Ecto neural progenitor cell (in vitro differentiated cells): ENCODE results near the gene TMEM178B.
A peak's percentile ranks its signal among the peaks of the same experiment; 100 is the strongest.
"Not testable (repeated sequence)": the region's sequence is repeated elsewhere in the genome, so short reads cannot be mapped to it uniquely, and the experiment has no call there.

ENCODE experiments used
- DNase-seq: peaks from one replicate; pipeline ENCODE4 v3.0.0-alpha.2; 2018; ENCODE audit warnings: low spot score

The TMEM178B gene

GRCh38 chr7:141074162-141074991 lies 513 bp downstream of the TMEM178B start:
- peak; percentile 68 for DNase-seq

DNA sequence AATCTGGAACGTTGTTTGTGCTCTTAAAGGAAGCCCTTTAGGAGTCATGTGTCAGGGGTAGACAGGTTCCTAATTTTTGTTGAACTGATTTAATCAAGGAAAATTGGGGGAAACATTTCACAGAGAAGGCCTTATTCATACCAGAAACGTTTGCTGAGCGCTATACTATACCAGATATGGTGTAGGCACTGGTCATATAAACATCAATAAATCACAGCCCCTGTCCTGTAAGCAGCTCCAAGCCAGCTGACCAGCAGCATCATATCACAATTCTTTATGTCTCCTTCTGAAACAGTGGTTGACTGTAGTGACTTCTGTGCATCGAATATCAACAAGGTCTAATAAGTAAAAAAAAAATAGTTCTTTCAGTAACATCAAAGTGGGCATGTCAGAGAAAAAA lies 1.1 kb downstream of the TMEM178B start:
- no peak for DNase-seq

DNA sequence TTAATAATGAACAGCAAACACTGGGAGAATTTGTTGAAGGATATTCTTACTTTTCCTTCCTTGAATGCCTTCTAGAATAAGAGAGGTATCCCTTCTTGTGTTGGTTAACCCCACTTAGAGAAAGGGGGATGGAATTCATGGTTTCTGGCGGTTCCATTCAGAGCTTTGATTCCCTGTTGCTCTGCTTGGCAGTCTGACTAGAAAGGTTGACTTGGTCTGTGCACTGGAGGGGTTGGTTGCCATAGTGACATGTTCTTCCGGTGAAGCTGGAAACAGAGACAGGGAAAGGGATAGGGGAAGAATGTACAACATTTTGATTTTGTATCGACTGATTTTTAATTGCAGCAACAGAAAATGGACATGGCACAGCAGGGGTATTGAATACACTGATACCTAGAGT lies 2.5 kb downstream of the TMEM178B start:
- peak; percentile 60 for DNase-seq

DNA sequence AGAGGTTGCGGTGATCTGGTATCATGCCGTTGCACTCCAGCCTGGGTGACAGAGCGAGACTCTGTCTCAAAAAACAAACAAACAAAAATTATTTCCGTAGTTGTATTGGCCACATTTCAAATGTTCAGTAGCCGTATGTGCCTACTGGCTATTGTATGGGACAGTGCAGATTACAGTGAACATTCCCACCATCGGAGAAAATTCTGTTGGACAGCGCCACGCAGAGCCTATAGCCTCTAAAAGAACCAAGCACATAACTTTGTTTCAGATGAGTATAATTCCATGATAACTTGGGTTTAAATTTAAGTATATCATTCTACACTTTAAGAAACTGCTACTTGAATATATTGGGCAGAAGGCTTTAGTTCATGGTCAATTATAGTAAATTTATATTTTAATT lies 5.4 kb downstream of the TMEM178B start:
- no peak for DNase-seq

GRCh38 chr7:141089490-141089889 lies 15.6 kb downstream of the TMEM178B start:
- not testable (repeated sequence) for DNase-seq

- no peak for DNase-seq
Observed at GRCh38 chr7:141094336-141095070, 20.6 kb downstream of the TMEM178B start.

DNA sequence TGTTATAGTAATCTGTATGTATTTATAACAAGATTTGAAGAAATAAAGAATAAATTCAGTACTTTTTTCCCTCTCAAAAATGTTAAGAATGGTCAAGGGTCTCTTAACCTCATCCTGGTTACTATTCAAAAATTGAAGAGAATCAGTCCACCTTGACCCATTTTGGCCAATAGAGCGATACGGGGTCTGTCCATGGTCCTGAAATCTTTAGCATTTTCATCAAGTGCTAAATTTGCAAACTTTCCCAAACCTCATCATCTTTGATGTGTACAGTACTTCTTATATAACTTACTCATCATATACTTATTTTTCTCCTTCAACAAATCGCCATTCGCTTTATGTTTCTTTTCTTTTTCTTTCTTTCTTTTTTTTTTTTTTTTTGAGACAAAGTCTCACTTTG lies 23.6 kb downstream of the TMEM178B start:
- no peak for DNase-seq

- DNase-seq = no peak
Observed at GRCh38 chr7:141102436-141102835, 28.6 kb downstream of the TMEM178B start.

DNA sequence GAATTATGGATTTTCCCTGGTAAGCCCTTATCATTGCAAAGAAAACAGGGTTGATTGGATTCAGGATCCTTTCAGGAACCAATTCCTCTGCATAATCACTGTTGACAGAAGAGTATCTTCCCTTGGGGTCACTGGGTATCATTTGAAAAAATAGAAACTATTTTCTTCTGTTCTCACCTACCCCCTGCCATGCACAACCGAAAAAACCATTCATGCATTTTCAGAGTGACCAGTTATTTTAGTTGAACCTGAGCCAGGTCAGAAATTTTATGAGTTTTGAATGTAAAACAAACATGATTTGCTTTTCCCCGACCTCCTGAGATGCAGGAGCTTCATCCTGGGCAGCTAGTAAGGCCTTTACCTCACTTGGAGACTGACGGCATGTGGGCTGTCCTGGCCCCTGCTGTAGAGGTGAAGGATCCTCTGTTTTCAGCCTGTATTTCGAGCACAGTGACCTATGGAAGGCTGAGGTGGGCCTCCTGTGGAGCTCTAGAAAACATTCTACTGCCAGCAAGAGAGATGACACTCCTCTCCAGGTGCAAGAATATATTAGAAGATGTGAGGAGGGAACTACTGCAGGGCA lies 30.1 kb downstream of the TMEM178B start:
- DNase-seq = no peak

- no peak for DNase-seq
Observed at GRCh38 chr7:141113131-141113530, 39.3 kb downstream of the TMEM178B start.

- no peak for DNase-seq
Observed at GRCh38 chr7:141114029-141114664, 40.3 kb downstream of the TMEM178B start.

DNA sequence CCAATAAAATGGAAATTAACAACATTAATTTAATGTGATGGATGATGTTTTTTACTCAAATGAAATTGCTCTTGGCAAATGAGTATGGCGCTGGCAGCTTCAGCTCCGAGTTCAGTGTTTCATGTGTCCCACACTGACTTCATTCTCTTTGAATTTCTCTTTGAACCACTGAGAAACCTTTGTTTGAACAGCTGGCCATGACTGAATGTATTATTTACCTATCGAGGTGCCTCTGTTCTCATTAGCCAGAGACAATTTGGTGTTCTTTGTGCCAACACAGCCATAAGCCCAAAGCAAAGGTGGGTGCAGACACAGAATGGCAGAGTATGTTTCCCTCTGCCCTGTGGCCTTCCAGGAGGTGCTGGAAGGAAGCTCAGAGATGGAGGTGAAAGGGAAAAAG lies 42.1 kb downstream of the TMEM178B start:
- DNase-seq = no peak

DNA sequence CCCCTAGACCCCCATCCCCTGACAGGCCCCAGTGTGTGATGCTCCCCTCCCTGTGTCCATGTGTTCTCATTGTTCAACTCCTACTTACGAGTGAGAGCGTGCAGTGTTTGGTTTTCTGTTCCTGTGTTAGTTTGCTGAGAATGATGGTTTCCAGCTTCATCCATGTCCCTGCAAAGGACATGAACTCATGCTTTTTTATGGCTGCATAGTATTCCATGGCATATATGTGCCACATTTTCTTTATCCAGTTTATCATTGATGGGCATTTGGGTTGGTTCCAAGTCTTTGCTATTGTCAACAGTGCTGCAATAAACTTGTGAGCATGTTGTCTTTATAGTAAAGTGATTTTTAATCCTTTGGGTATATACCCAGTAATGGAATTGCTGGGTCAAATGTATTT lies 42.8 kb downstream of the TMEM178B start:
- not testable (repeated sequence) for DNase-seq

DNA sequence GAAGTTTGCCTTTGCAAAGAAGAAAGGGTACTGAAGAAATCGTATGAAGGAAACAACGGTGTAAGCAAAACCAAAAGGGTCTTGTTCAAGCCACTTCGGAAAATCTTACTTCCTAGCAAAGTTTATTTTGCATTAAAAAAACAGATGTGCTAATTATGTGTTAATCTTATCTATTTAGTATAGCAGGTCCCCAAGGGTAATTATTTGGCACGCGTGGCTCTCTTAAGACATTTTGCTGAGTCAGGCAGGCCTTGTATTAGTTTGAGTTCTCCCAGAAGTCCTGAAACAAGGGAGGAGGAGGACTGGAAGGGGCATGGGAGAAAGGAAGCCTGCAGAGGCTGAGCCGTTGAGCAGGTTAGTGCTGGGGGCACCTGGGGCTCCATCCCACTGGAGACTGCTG lies 44.9 kb downstream of the TMEM178B start:
- DNase-seq = no peak

GRCh38 chr7:141119187-141119586 lies 45.3 kb downstream of the TMEM178B start:
- no peak for DNase-seq

DNA sequence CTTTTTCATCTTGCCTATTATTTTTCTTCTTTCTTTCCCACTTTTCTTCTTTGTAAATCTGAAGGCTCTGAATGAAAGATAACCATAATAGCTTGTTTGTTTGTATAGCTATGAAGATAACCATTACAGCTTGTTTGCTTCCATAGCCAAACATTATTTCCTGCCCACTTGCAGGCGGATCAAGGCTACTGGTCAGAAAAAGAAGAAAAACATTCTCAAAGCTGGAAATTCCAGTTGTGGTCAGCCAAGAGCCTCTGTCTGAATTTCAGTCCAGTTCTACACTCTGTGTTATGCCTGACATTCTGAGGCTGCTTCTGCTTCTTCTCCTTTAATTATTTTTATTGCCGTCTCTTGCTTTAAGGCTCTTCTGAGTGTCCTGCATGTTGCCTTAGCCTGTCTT lies 48.9 kb downstream of the TMEM178B start:
- no peak for DNase-seq

DNA sequence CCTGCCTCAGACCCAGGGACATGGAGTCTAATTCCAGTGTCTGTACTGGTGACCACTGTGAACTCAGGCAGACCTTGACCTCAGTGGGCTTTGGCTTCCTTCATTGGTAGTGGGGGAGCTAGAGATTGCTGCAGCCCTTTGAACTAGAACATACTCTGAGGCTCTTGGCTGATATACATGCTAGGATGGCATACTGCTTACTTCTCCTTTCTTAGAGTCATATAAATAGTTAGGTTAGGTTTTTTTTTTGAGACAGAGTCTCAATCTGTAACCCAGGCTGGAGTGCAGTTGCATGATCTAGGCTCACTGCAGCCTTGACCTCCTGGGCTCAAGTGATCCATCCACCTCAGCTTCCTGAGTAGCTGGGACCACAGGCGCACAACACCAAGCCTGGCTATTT lies 49.7 kb downstream of the TMEM178B start:
- no peak for DNase-seq

- DNase-seq = no peak
Observed at GRCh38 chr7:141126107-141126506, 52.2 kb downstream of the TMEM178B start.

DNA sequence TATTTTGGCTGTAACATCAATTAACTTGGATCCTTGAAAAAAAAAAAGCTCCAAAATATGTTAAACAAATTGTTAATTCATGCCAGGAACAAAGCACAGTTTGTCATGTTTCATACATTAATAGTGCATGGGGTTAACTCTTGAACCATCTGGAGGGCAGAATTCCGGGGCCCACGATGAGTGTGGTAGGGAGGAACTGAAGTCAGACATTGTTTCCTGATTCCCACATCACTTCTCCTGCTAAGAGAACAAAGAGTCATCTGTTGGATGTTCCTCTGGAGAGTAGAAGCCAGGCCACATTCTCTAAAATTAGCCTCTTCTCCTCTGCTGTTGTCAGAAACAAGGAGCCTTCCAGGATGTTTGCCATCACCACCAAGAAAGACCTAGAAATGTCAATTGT lies 54.6 kb downstream of the TMEM178B start:
- DNase-seq = no peak

GRCh38 chr7:141128931-141129330 lies 55.1 kb downstream of the TMEM178B start:
- no peak for DNase-seq

- DNase-seq = no peak
Observed at GRCh38 chr7:141132671-141133070, 58.8 kb downstream of the TMEM178B start.

DNA sequence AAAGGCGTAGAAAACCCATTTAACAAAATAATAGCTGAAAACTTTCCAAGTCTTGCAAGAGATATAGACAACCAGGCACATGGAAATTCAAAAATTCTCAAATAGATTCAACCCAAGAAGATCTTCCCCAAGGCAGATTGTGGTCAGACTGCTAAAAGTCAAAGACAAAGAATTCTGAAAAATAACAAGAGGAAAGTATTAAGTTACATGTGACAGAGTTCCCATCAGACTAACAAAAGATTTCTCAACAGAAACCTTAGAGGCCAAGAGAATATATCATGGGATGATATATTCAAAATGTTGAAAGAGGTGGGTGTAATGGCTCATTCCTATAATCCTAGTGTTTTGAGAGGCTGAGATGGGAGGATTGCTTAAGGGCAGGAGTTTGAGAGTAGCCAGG lies 59.8 kb downstream of the TMEM178B start:
- no peak for DNase-seq

- no peak for DNase-seq
Observed at GRCh38 chr7:141142058-141142457, 68.2 kb downstream of the TMEM178B start.
